AG04449 (cell line): Measurements from ENCODE around the gene PPP2R1B.

Experiments used
- CTCF ChIA-PET: fragments of 350-600 bp; formaldehyde crosslinking; extraction: SDS; loops from one replicate; lab custom pipeline; 2021; ENCODE audit warnings: antibody characterized with exemption; lab: Yijun Ruan, JAX
- POLR2A ChIA-PET: fragments of 400-600, 350-600 bp; formaldehyde crosslinking; extraction: SDS; loops from one replicate; lab custom pipeline; 2020; ENCODE audit warnings: antibody characterized with exemption, inconsistent platforms; lab: Yijun Ruan, JAX
- DNase-seq: peaks from one replicate; pipeline ENCODE4 v3.0.0-alpha.2; 2010; ENCODE audit warnings: low read depth, low spot score
- H3K4me3 ChIP-seq: 2 replicates; pipeline ENCODE4 v1.5.1; 2011; ENCODE audit warnings: low read depth, mild to moderate bottlenecking, control low read depth, low read length
- CTCF ChIP-seq: IDR thresholded peaks from one replicate; pipeline ENCODE4 v1.5.1; 2011; ENCODE audit warnings: mild to moderate bottlenecking, moderate library complexity, low read length, control low read depth, inconsistent platforms; ENCODE audit not compliant: insufficient read depth; ENCODE audit errors: missing control alignments

The PPP2R1B gene

GRCh38 chr11:111726301-111726713 is 39.9 kb downstream of the PPP2R1B start:
- CTCF ChIA-PET = interaction anchor here (2.1 kb wide), 1 partner anchor 51 kb away, joined by 6 read pairs; no protein-coding TSS in a partner anchor
- no peak for DNase-seq
- POLR2A ChIA-PET = no interaction called here
- no peak for TF ChIP-seq CTCF
- no peak overlapping the region for H3K4me3 ChIP-seq

DNA sequence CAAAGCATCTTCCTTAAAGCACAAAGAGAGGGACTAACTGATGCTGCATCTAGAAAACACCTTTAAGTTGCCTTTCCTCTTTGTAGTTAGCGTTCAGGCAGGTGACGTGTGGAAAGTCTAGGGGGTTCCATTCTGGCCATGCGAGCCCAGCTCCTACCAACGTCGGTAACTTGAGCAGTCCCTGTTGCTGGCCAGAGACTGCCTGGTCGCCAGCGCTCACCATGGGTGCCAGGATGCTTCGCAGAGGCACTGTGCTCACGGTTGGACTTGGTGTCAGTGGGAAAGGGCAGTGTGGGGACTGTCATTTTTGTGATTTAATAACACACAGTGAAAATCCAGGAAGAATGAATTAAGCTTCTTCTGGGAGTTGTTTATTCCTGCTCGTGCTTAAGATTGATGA is 40.6 kb downstream of the PPP2R1B start:
- no peak overlapping the region for H3K4me3 ChIP-seq
- no peak for TF ChIP-seq CTCF
- DNase-seq = no peak
- POLR2A ChIA-PET = no interaction called here
- CTCF ChIA-PET = interaction anchor here (2.1 kb wide), 1 partner anchor 52 kb away, joined by 6 read pairs; no protein-coding TSS in a partner anchor

DNA sequence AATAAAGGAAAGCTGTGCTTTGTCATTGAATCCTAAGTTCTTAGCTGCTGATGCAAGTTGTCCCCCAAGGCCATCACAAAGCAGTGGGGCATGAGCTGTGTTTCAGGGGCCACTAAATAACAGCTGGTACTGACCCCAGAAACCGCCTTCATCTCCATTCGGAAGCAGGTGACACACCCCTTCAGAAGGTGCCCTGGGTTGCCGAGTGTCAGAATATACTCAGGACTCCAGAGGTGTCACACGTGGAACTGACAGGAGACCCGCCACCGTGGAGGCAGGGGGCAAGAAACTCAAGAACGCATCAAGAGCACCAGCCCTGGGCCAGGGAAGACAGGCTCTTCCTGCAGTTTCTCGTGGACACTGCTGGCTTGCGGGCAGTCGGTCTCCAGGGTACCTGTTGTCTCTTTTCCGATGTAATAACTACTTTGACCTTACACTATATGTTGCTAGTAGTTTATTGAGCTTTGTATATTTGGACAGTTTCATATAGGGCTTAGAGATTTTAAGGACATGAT is 41.5 kb downstream of the PPP2R1B start:
- ChIA-PET CTCF (interaction anchor here (1.3 to 2.1 kb wide), 4 partner anchors 9 to 120 kb away, joined by 3 to 6 read pairs (median 5); no protein-coding TSS in a partner anchor), POLR2A (no interaction called here)
- DNase-seq = no peak
- no peak for TF ChIP-seq CTCF
- no peak overlapping the region for H3K4me3 ChIP-seq

DNA sequence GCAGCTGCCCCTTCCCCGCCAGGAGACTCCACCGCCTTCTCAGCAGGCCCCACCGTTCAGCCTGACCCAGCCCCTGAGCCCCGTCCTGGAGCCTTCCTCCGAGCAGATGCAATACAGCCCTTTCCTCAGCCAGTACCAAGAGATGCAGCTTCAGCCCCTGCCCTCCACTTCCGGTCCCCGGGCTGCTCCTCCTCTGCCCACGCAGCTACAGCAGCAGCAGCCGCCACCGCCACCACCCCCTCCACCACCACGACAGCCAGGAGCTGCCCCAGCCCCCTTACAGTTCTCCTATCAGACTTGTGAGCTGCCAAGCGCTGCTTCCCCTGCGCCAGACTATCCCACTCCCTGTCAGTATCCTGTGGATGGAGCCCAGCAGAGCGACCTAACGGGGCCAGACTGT is 42.6 kb downstream of the PPP2R1B start:
- no peak for DNase-seq
- ChIA-PET CTCF (interaction anchor here (1.3 to 2.0 kb wide), 3 partner anchors 8 to 119 kb away, joined by 3 to 5 read pairs (median 5); no protein-coding TSS in a partner anchor), POLR2A (interaction anchor here (0.7 kb wide), 1 partner anchor 10 kb away, joined by 3 read pairs; no protein-coding TSS in a partner anchor)
- no peak overlapping the region for H3K4me3 ChIP-seq
- TF ChIP-seq CTCF = no peak

DNA sequence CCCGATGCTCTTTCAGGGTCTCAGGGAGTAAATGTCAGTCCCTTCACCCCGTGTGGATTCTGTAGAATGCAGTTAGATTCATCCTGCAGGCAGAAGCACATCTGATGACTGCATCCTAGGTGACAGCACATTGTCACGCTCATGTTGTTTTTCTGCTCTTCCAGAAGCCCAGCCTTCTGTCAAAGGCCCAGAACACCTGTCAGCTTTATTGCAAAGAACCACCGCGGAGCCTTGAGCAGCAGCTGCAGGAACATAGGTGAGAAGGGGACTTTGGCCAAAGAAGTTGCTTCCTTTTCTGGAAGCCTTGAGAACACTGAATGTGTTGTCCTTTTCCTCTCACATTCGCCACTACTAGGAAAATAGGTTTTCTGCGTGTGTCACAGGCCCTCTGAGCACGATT is 43.7 kb downstream of the PPP2R1B start:
- ChIA-PET POLR2A (no interaction called here), CTCF (interaction anchor here (1.3 to 1.6 kb wide), 2 partner anchors 10 to 118 kb away, joined by 4 read pairs; no protein-coding TSS in a partner anchor)
- TF ChIP-seq CTCF = no peak
- H3K4me3 ChIP-seq = no peak overlapping the region
- DNase-seq = no peak

DNA sequence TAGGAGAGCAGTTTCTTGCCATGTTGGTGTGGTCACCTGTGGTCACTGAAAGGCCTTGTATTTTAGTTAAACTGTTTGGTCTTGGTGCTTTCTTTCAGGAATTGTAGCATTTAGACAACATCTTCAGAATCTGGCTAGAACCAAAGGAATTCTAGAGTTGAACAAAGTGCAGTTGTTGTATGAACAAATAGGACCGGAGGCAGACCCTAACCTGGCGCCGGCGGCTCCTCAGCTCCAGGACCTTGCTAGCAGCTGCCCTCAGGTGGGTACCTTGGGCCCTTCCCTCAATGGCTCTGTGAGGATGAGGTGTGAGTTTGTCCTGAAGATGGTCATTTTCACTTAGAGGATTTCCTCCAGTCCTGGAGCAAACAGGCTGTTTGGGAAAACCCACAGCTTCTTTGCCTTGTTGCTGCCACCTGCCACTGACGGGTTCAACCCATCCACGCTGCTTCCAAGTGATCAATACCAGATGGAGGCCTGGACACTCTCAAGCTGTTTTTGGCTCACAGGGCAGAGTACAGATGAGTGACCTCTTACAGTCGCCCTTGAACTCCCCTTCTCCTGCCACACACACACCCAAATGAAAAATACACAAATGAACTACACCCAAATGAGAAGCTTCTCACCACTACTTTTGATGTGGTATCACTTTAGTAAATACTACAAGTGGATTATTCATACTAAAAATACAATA is 45.2 kb downstream of the PPP2R1B start:
- no peak for DNase-seq
- H3K4me3 ChIP-seq = no peak overlapping the region
- no peak for TF ChIP-seq CTCF
- ChIA-PET POLR2A (no interaction called here), CTCF (interaction anchor here (1.2 to 1.6 kb wide), 3 partner anchors 12 to 117 kb away, joined by 3 to 4 read pairs (median 4); no protein-coding TSS in a partner anchor)
